K562 (cell line): ENCODE data around the gene PRRT1.

Source experiments
- CAMTA2 ChIP-seq: fragments of 250-450 bp; sonication (Bioruptor Pico); conservative IDR thresholded peaks from 2 replicates; pipeline ENCODE4 v1.5.1; 2022
- DPF2 ChIP-seq: fragments of 450-650 bp; IDR thresholded peaks from 2 replicates; pipeline ENCODE4 v1.6.1; 2016
- EP300 ChIP-seq: IDR thresholded peaks from 2 replicates; pipeline ENCODE4 v1.6.1; 2012; ENCODE audit warnings: low read length, improper control_type of control experiment
- EWSR1 ChIP-seq: fragments of 450-650 bp; IDR thresholded peaks from 2 replicates; pipeline ENCODE4 v1.6.1; 2018; ENCODE audit warnings: borderline replicate concordance, mild to moderate bottlenecking, low read depth, moderate library complexity; ENCODE audit not compliant: partially characterized antibody
- FOS ChIP-seq: IDR thresholded peaks from 3 replicates; pipeline ENCODE4 v1.6.1; 2011; ENCODE audit not compliant: insufficient read length; ENCODE audit errors: extremely low read depth
- FOXM1 ChIP-seq, 2 experiments: fragments of 450-650 bp in 1 of 2; sonication (generic) in 1 of 2; formaldehyde crosslinking in 1 of 2; IDR thresholded peaks; 2 replicates each; pipeline versions ENCODE4 v1.6.1 to v1.9.0; 2017 to 2022; ENCODE audit warnings: low read depth in 2 of 2, mild to moderate bottlenecking in 2 of 2, missing genetic modification reagents in 1 of 2, moderate library complexity in 1 of 2
- KAT7 ChIP-seq: sonication (generic); formaldehyde crosslinking; IDR thresholded peaks from 2 replicates; pipeline ENCODE4 v1.8.0; 2022; ENCODE audit warnings: missing genetic modification reagents, mild to moderate bottlenecking, borderline replicate concordance
- TCF7L2 ChIP-seq: fragments of 150-350 bp; IDR thresholded peaks from 2 replicates; pipeline ENCODE4 v1.6.1; 2016; ENCODE audit warnings: low read depth, mild to moderate bottlenecking, low read length, moderate library complexity
- TEAD2 ChIP-seq: fragments of 450-650 bp; IDR thresholded peaks from 2 replicates; pipeline ENCODE4 v1.6.1; 2016; ENCODE audit warnings: missing genetic modification characterization, control low read depth, missing compliant biosample characterization
- ZNF263 ChIP-seq: sonication (generic); formaldehyde crosslinking; IDR thresholded peaks from 2 replicates; pipeline ENCODE4 v1.8.0; 2022; ENCODE audit warnings: mild to moderate bottlenecking, missing genetic modification reagents, borderline replicate concordance
- TF ChIP-seq, protein P1 (sequence below), 3 experiments: IDR thresholded peaks in 2 of 3; conservative IDR thresholded peaks in 1 of 3; 2 replicates each; pipeline ENCODE4 v1.5.1; 2011 to 2012; ENCODE audit warnings: low read length in 3 of 3, mild to moderate bottlenecking in 3 of 3, control low read depth in 2 of 3, improper control_type of control experiment in 1 of 3, inconsistent platforms in 1 of 3, low read depth in 1 of 3, mixed read lengths in 1 of 3, moderate library complexity in 1 of 3; ENCODE audit not compliant: insufficient read depth in 2 of 3
- TF ChIP-seq, protein P2 (sequence below): sonication (generic); formaldehyde crosslinking; IDR thresholded peaks from 2 replicates; pipeline ENCODE4 v1.5.0; 2020; ENCODE audit warnings: missing genetic modification reagents
- TF ChIP-seq, protein P3 (sequence below): sonication (generic); formaldehyde crosslinking; IDR thresholded peaks from 2 replicates; pipeline ENCODE4 v1.8.1; 2023; ENCODE audit warnings: mild to moderate bottlenecking, missing genetic modification reagents
- TF ChIP-seq, protein P4 (sequence below): IDR thresholded peaks from 2 replicates; pipeline ENCODE4 v1.6.1; 2016; ENCODE audit warnings: missing genetic modification characterization, missing compliant biosample characterization

DNA sequence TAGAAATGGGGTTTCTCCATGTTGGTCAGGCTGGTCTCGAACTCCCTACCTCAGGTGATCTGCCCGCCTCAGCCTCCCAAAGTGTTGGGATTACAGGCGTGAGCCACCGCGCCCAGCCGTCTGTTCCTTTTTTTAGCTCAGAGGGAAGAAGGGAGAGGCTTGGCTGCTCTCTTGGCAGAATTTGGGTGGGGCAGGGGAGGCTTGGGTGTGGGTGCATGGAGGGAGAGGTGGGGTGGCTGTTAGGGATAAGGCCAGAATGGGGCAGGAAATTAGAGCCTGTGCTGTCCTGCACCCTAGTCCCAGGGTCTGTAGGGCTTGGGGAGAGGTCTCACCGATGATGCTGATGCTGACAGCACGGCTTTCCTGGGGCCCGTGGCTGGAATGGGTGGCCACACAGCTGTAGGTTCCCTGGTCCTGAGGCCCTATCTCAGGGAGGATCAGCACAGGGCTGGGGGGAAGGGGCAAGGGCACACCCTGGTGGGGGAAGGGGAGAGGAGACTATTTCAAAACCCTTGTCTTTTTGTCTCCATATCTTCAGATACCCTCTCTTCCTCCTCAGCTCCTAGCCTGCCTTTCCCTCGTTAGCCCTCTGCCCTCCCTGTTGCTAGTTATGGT lies 30.3 kb upstream of the PRRT1 start:
- TF ChIP-seq TCF7L2 (no peak), KAT7 (CRISPR knock-in tag) (no peak), TEAD2 (tag) (no peak), ZNF263 (CRISPR knock-in tag) (no peak), EP300 (no peak), DPF2 (0 out of 2 replicates have a peak, but pooled peaks have one; percentile 18), EWSR1 (no peak), FOS (no peak), CAMTA2 (no peak), FOXM1 (IDR thresholded peaks at IDR 0.05; ENCODE audit: low read depth) (no peak), FOXM1 (CRISPR knock-in tag; IDR thresholded peaks at IDR 0.05; ENCODE audit: low read depth) (no peak)
- TF ChIP-seq, protein P1, sequence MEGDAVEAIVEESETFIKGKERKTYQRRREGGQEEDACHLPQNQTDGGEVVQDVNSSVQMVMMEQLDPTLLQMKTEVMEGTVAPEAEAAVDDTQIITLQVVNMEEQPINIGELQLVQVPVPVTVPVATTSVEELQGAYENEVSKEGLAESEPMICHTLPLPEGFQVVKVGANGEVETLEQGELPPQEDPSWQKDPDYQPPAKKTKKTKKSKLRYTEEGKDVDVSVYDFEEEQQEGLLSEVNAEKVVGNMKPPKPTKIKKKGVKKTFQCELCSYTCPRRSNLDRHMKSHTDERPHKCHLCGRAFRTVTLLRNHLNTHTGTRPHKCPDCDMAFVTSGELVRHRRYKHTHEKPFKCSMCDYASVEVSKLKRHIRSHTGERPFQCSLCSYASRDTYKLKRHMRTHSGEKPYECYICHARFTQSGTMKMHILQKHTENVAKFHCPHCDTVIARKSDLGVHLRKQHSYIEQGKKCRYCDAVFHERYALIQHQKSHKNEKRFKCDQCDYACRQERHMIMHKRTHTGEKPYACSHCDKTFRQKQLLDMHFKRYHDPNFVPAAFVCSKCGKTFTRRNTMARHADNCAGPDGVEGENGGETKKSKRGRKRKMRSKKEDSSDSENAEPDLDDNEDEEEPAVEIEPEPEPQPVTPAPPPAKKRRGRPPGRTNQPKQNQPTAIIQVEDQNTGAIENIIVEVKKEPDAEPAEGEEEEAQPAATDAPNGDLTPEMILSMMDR (IDR thresholded peaks at IDR 0.05 in 2 of 3, conservative IDR thresholded peaks at IDR 0.05 in 1 of 3; ENCODE audit: insufficient read depth in 2 of 3, low read depth in 1 of 3, low read length in 3 of 3), result peak in 1 of 3 experiments; percentile 32; a peak in 3 of 6 replicates
- TF ChIP-seq, protein P2, sequence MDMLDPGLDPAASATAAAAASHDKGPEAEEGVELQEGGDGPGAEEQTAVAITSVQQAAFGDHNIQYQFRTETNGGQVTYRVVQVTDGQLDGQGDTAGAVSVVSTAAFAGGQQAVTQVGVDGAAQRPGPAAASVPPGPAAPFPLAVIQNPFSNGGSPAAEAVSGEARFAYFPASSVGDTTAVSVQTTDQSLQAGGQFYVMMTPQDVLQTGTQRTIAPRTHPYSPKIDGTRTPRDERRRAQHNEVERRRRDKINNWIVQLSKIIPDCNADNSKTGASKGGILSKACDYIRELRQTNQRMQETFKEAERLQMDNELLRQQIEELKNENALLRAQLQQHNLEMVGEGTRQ, result no peak
- TF ChIP-seq, protein P3, sequence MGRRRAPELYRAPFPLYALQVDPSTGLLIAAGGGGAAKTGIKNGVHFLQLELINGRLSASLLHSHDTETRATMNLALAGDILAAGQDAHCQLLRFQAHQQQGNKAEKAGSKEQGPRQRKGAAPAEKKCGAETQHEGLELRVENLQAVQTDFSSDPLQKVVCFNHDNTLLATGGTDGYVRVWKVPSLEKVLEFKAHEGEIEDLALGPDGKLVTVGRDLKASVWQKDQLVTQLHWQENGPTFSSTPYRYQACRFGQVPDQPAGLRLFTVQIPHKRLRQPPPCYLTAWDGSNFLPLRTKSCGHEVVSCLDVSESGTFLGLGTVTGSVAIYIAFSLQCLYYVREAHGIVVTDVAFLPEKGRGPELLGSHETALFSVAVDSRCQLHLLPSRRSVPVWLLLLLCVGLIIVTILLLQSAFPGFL (CRISPR knock-in tag), result no peak
- TF ChIP-seq, protein P4, sequence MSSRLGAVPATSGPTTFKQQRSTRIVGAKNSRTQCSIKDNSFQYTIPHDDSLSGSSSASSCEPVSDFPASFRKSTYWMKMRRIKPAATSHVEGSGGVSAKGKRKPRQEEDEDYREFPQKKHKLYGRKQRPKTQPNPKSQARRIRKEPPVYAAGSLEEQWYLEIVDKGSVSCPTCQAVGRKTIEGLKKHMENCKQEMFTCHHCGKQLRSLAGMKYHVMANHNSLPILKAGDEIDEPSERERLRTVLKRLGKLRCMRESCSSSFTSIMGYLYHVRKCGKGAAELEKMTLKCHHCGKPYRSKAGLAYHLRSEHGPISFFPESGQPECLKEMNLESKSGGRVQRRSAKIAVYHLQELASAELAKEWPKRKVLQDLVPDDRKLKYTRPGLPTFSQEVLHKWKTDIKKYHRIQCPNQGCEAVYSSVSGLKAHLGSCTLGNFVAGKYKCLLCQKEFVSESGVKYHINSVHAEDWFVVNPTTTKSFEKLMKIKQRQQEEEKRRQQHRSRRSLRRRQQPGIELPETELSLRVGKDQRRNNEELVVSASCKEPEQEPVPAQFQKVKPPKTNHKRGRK (tag), result no peak
